Activated CD8-positive, alpha-beta T cell treated with anti-CD3 and anti-CD28 coated beads for 36 hours (primary cell): ENCODE measurements around the gene AGBL4. TPM values are rescaled to one million over a fixed set of nuclear protein-coding genes. Genes with fewer than 3 reads are reported as not detected.
A peak's percentile ranks its signal among the peaks of the same experiment; 100 is the strongest.

Experiments
- ATAC-seq: fragments of 200-7000 bp; cut with Tn5 transposase; one replicate; pipeline ENCODE4 v1.10.0; 2021; ENCODE audit warnings: mild to moderate bottlenecking, moderate library complexity
- CTCF ChIA-PET: fragments of 350-600 bp; sonication (Branson Sonifier 250); formaldehyde crosslinking; loops from one replicate; lab custom pipeline; 2021; ENCODE audit warnings: antibody characterized with exemption; lab: Charles Lee
- POLR2A ChIA-PET: fragments of 350-600 bp; sonication (Branson Sonifier 250); formaldehyde crosslinking; loops from one replicate; lab custom pipeline; 2021; ENCODE audit warnings: antibody characterized with exemption; lab: Charles Lee
- DNase-seq: peaks from one replicate; pipeline ENCODE4 v3.0.0-alpha.2; 2020
- H3K27ac Mint-ChIP-seq: one replicate; pipeline ENCODE4 v1.8.0; 2021; ENCODE audit warnings: mild to moderate bottlenecking, mixed read lengths
- H3K27me3 Mint-ChIP-seq: one replicate; pipeline ENCODE4 v1.8.0; 2021; ENCODE audit warnings: mixed read lengths
- H3K36me3 Mint-ChIP-seq: one replicate; pipeline ENCODE4 v1.8.0; 2021; ENCODE audit warnings: low read depth, mixed read lengths
- H3K4me1 Mint-ChIP-seq: one replicate; pipeline ENCODE4 v1.8.0; 2021; ENCODE audit warnings: low read depth, mixed read lengths
- H3K4me3 Mint-ChIP-seq: one replicate; pipeline ENCODE4 v1.8.0; 2021; ENCODE audit warnings: mild to moderate bottlenecking, moderate library complexity, mixed read lengths
- H3K9me3 Mint-ChIP-seq: one replicate; pipeline ENCODE4 v1.8.0; 2021; ENCODE audit warnings: mixed read lengths
- CTCF ChIP-seq: fragments of 200-600 bp; IDR thresholded peaks from one replicate; pipeline ENCODE4 v1.8.0; 2022; ENCODE audit warnings: antibody characterized with exemption, mild to moderate bottlenecking
- intact Hi-C: fragments of 100-400 bp; cut with micrococcal nuclease; formaldehyde crosslinking; loops from one replicate; pipeline ENCODE4 v1.10.0; 2022
- total RNA-seq, 2 experiments: library from RNA; stranded (reverse); gene quantifications; one replicate each; pipeline ENCODE4 v1.2.3, GENCODE V29; 2021

Gene AGBL4
- total RNA-seq, 2 experiments from 2014 or later: 0.14 TPM; not detected in 1

- TF ChIP-seq CTCF: no peak
- ChIA-PET CTCF (interaction anchor here (0.7 kb wide), 1 partner anchor 131 kb away, joined by 3 read pairs; no protein-coding TSS in a partner anchor), POLR2A (interaction anchor here (1.1 kb wide), 1 partner anchor 8 kb away, joined by 3 read pairs; no protein-coding TSS in a partner anchor)
- Mint-ChIP-seq H3K4me1 (no peaks in the 10 kb centered on the region), H3K36me3 (no peaks in the 10 kb centered on the region), H3K4me3 (no peak overlapping the region), H3K27ac (no peak overlapping the region), H3K27me3 (peaks cover 24% of the 10 kb centered on the region), H3K9me3 (no peaks in the 10 kb centered on the region)
- no peak for DNase-seq
- intact Hi-C loops: no loop called here
- no peak for ATAC-seq
These were observed 1215.3 kb downstream of the AGBL4 start for GRCh38 chr1:48808496-48808895.

GRCh38 chr1:48807554-48808260, 1216.0 kb downstream of the AGBL4 start:
- no peak for ATAC-seq
- Mint-ChIP-seq H3K4me1 (no peaks in the 10 kb centered on the region), H3K4me3 (no peak overlapping the region), H3K36me3 (no peaks in the 10 kb centered on the region), H3K9me3 (no peaks in the 10 kb centered on the region), H3K27ac (no peak overlapping the region), H3K27me3 (peaks cover 22% of the 10 kb centered on the region)
- POLR2A ChIA-PET: no interaction called here
- TF ChIP-seq CTCF: no peak
- intact Hi-C loops: no loop called here
- no peak for DNase-seq
- CTCF ChIA-PET: no interaction called here

GRCh38 chr1:48803474-48803873, 1220.3 kb downstream of the AGBL4 start:
- no peaks in the 10 kb centered on the region for H3K9me3 Mint-ChIP-seq
- ATAC-seq (no peak), DNase-seq (no peak)
- no peaks in the 10 kb centered on the region for H3K36me3 Mint-ChIP-seq
- ChIA-PET CTCF (interaction anchor here (0.7 to 1.0 kb wide), 2 partner anchors 126 kb away, joined by 3 read pairs; no protein-coding TSS in a partner anchor), POLR2A (no interaction called here)
- peaks cover 27% of the 10 kb centered on the region for H3K27me3 Mint-ChIP-seq
- no peaks in the 10 kb centered on the region for H3K4me1 Mint-ChIP-seq
- H3K27ac Mint-ChIP-seq: no peak overlapping the region
- H3K4me3 Mint-ChIP-seq: no peak overlapping the region
- intact Hi-C loops: no loop called here
- no peak for TF ChIP-seq CTCF

- ATAC-seq (peak; percentile 40), DNase-seq (no peak)
- intact Hi-C loops: no loop called here
- no peak for TF ChIP-seq CTCF
- Mint-ChIP-seq H3K4me3 (no peak overlapping the region), H3K36me3 (no peaks in the 10 kb centered on the region), H3K4me1 (peaks cover 17% of the 10 kb centered on the region), H3K27me3 (peaks cover 16% of the 10 kb centered on the region), H3K27ac (no peak overlapping the region), H3K9me3 (no peaks in the 10 kb centered on the region)
- ChIA-PET CTCF (no interaction called here), POLR2A (no interaction called here)
These were observed 1228.9 kb downstream of the AGBL4 start for GRCh38 chr1:48794816-48795215.

GRCh38 chr1:48793863-48794262, 1229.9 kb downstream of the AGBL4 start:
- no peak for TF ChIP-seq CTCF
- ATAC-seq (no peak), DNase-seq (no peak)
- ChIA-PET CTCF (no interaction called here), POLR2A (no interaction called here)
- H3K9me3 Mint-ChIP-seq: no peaks in the 10 kb centered on the region
- peaks cover 23% of the 10 kb centered on the region for H3K4me1 Mint-ChIP-seq
- peaks cover 16% of the 10 kb centered on the region for H3K27me3 Mint-ChIP-seq
- intact Hi-C loops: no loop called here
- H3K4me3 Mint-ChIP-seq: no peak overlapping the region
- no peak overlapping the region for H3K27ac Mint-ChIP-seq
- H3K36me3 Mint-ChIP-seq: no peaks in the 10 kb centered on the region
